ENCODE data around the gene THADA. TPM values are rescaled to one million over a fixed set of nuclear protein-coding genes. Genes with fewer than 3 reads are reported as not detected.
A peak's percentile ranks its signal among the peaks of the same experiment; 100 is the strongest.

Gene THADA
- total RNA-seq, 1 experiment from 2014 or later, result 20.1 TPM

- no peaks in the 10 kb centered on the region for H3K4me1 ChIP-seq (ENCODE audit: insufficient read depth, low read length)
- no peak overlapping the region for H3K23ac ChIP-seq (ENCODE audit: insufficient read length, low read depth, low read length)
- peaks cover 20 to 24% of the 10 kb centered on the region in 2 experiments for H3K4me1 Mint-ChIP-seq
- H2BK20ac ChIP-seq (ENCODE audit: low read depth, low read length, poor library complexity, severe bottlenecking), result no peak overlapping the region
- no peak overlapping the region for H2AFZ ChIP-seq (ENCODE audit: low read length)
- no peak overlapping the region for H2AK5ac ChIP-seq (ENCODE audit: insufficient read length, low read length)
- no peak overlapping the region for H2BK12ac ChIP-seq (ENCODE audit: insufficient read length, low read depth, low read length)
- H4K91ac ChIP-seq (ENCODE audit: insufficient read length, low read depth, low read length), result no peak overlapping the region
- no peaks in the 10 kb centered on the region; a peak in 2 of 7 replicates for H3K36me3 Mint-ChIP-seq (ENCODE audit: insufficient read depth in 1 of 3, low read depth in 3 of 3)
- H3K27me3 Mint-ChIP-seq (ENCODE audit: low read depth), result no peaks in the 10 kb centered on the region
- no peaks in the 10 kb centered on the region for H3K23me2 ChIP-seq (ENCODE audit: insufficient read length, low read depth, low read length, poor library complexity, severe bottlenecking)
- H3T11ph ChIP-seq (ENCODE audit: low read length), result no peak overlapping the region
- no peak overlapping the region for H3K4me3 Mint-ChIP-seq
- no CpG with 5 or more reads among the region's 2 CpGs for WGBS (ENCODE audit: extremely low coverage, insufficient read length, low lambda C conversion rate)
- no peaks in the 10 kb centered on the region for H3K9me3 ChIP-seq (ENCODE audit: control insufficient read depth, low read depth, low read length)
- H3K18ac ChIP-seq (ENCODE audit: insufficient read length, low read depth, low read length), result no peak overlapping the region
- H2BK15ac ChIP-seq (ENCODE audit: low read depth, low read length), result no peak overlapping the region
- no peak overlapping the region for H2BK5ac ChIP-seq (ENCODE audit: insufficient read length, low read length)
- H3K27ac Mint-ChIP-seq, result peak overlapping the region in 1 of 3 experiments; percentile 55; a peak in 1 of 7 replicates
- H3K79me1 ChIP-seq (ENCODE audit: insufficient read depth, low read depth, low read length, poor library complexity, severe bottlenecking), result no peaks in the 10 kb centered on the region
- H3K79me2 ChIP-seq (ENCODE audit: insufficient read depth, low read length), result no peaks in the 10 kb centered on the region
- H3K9me3 Mint-ChIP-seq, result no peaks in the 10 kb centered on the region
- H3K27me3 ChIP-seq (ENCODE audit: insufficient read depth, low read length), result no peaks in the 10 kb centered on the region
- no peak for TF ChIP-seq CTCF (conservative IDR thresholded peaks at IDR 0.05)
- no peak overlapping the region for H4K8ac ChIP-seq (replicated peaks; ENCODE audit: insufficient read length, low read depth, low read length)
- no peak overlapping the region for H3K14ac ChIP-seq (ENCODE audit: insufficient read depth, low read length)
- no peak overlapping the region for H2BK120ac ChIP-seq (ENCODE audit: low read depth, low read length, poor library complexity, severe bottlenecking)
- no peak overlapping the region for H3K4me2 ChIP-seq (ENCODE audit: insufficient read depth, insufficient read length, low read length)
- no peak overlapping the region for H3K27ac ChIP-seq (ENCODE audit: insufficient read length, low read depth, low read length)
- no peak for DNase-seq
- H4K20me1 ChIP-seq (ENCODE audit: control insufficient read depth, insufficient read depth, insufficient read length), result no peaks in the 10 kb centered on the region
- no peak overlapping the region for H3K4ac ChIP-seq (ENCODE audit: low read depth, low read length)
- H4K5ac ChIP-seq (ENCODE audit: insufficient read length, low read depth, low read length), result no peak overlapping the region
- H3K56ac ChIP-seq (ENCODE audit: insufficient read length, low read depth, low read length), result no peak overlapping the region
- no peak overlapping the region for H3K9ac ChIP-seq (ENCODE audit: extremely low read depth, insufficient read length, low read length)
Measured at GRCh38 chr2:43491065-43491639, 104.7 kb downstream of the THADA start.

Data from H9 (cell line).